ENCODE results near the gene GNPTG.

GNPTG gene

DNA sequence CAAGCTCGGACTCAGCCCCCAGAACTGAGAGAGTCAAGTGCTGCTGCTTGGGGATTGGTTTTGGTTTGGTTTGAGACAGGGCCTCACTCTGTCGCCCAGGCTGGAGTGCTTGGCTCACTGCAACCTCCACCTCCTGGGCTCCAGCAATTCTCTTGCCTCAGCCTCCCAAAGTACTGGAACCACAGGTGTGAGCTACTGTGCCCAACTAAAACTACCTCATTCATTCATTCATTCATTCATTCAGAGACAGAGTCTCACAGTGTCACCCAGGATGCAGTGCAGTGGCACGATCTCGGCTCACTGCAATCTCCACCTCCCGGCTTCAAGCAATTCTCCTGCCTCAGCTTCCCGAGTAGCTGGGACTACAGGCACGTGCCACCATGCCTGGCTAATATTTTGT is 38.0 kb downstream of the GNPTG start:
- no peak overlapping the region for H3K9ac ChIP-seq (ENCODE audit: low read length)
- H3K4me3 ChIP-seq (ENCODE audit: low read length), result no peak overlapping the region
- H3K36me3 ChIP-seq (ENCODE audit: control insufficient read depth, insufficient read depth, low read length), result peaks cover 4% of the 10 kb centered on the region
- H3K4me1 ChIP-seq (ENCODE audit: control insufficient read depth, insufficient read depth, low read length), result no peaks in the 10 kb centered on the region
- H3K9me3 ChIP-seq (ENCODE audit: control insufficient read depth, low read length), result no peaks in the 10 kb centered on the region
- H3K27me3 ChIP-seq (ENCODE audit: control insufficient read depth, insufficient read depth, low read length), result no peaks in the 10 kb centered on the region

DNA sequence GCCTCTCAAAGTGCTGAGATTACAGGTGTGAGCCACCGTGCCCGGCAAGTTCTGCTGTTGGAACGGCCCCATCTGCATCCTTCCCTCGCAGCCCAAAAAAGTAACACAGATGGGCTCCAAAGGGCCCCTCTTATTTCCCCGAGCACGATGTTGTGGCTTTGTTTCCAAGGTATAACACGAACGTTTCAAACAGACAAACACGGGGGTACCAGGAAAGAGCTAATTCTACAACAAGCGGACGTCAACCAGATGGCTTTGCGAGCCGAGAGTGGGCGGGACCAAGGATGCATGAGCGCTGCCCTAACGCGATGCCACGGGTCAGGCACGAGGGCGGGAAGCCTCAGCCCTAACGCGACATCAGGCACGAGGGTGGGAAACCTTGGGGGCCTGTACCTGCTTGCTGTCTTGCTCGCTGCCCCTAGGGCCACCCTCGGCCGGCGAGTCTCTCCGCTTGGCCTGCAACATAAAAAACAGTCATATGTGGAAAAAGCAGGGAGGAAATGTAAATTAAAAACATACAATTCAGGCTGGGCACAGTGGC is 38.6 kb downstream of the GNPTG start:
- Histone ChIP-seq H3K36me3 (ENCODE audit: control insufficient read depth, insufficient read depth, low read length) (peaks cover 4% of the 10 kb centered on the region), H3K4me3 (ENCODE audit: low read length) (no peak overlapping the region), H3K4me1 (ENCODE audit: control insufficient read depth, insufficient read depth, low read length) (no peaks in the 10 kb centered on the region), H3K9ac (ENCODE audit: low read length) (no peak overlapping the region), H3K9me3 (ENCODE audit: control insufficient read depth, low read length) (no peaks in the 10 kb centered on the region), H3K27me3 (ENCODE audit: control insufficient read depth, insufficient read depth, low read length) (no peaks in the 10 kb centered on the region)

DNA sequence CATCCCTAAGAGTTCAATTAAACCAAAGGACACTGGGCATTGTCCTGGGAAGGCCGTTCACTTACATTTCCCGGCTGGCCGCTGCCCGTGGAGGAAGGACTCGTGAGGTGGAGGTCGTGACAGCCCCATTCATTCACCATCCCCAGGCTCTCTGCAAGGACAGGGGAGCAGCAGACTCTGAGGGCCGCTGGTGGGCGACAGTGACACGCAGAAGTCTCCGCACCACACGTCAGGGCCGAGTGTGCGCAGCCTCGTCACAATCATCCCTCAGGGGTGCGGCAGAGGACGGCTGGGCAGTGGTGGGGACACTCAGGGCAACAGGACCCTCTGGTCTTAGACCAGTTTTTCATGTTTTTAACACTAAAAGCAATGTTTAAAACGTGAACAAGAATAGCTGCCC is 41.1 kb downstream of the GNPTG start:
- H3K27me3 ChIP-seq (ENCODE audit: control insufficient read depth, insufficient read depth, low read length), result no peaks in the 10 kb centered on the region
- no peaks in the 10 kb centered on the region for H3K4me1 ChIP-seq (ENCODE audit: control insufficient read depth, insufficient read depth, low read length)
- H3K4me3 ChIP-seq (ENCODE audit: low read length), result no peak overlapping the region
- H3K36me3 ChIP-seq (ENCODE audit: control insufficient read depth, insufficient read depth, low read length), result peaks cover 4% of the 10 kb centered on the region
- no peak overlapping the region for H3K9ac ChIP-seq (ENCODE audit: low read length)
- no peaks in the 10 kb centered on the region for H3K9me3 ChIP-seq (ENCODE audit: control insufficient read depth, low read length)

GRCh38 chr16:1393613-1394176 is 42.0 kb downstream of the GNPTG start:
- H3K36me3 ChIP-seq (ENCODE audit: control insufficient read depth, insufficient read depth, low read length), result peaks cover 4% of the 10 kb centered on the region

GRCh38 chr16:1394367-1394951 is 42.7 kb downstream of the GNPTG start:
- Histone ChIP-seq H3K9ac (ENCODE audit: low read length) (no peak overlapping the region), H3K27me3 (ENCODE audit: control insufficient read depth, insufficient read depth, low read length) (no peaks in the 10 kb centered on the region), H3K4me3 (ENCODE audit: low read length) (no peak overlapping the region), H3K4me1 (ENCODE audit: control insufficient read depth, insufficient read depth, low read length) (no peaks in the 10 kb centered on the region), H3K36me3 (ENCODE audit: control insufficient read depth, insufficient read depth, low read length) (peaks cover 4% of the 10 kb centered on the region), H3K9me3 (ENCODE audit: control insufficient read depth, low read length) (no peaks in the 10 kb centered on the region)

More at GRCh38 chr16:1393613-1394176, 42.0 kb downstream of the GNPTG start:
- no peak overlapping the region for H3K9ac ChIP-seq (ENCODE audit: low read length)
- no peaks in the 10 kb centered on the region for H3K9me3 ChIP-seq (ENCODE audit: control insufficient read depth, low read length)
- H3K4me3 ChIP-seq (ENCODE audit: low read length), result no peak overlapping the region
- H3K4me1 ChIP-seq (ENCODE audit: control insufficient read depth, insufficient read depth, low read length), result no peaks in the 10 kb centered on the region
- H3K27me3 ChIP-seq (ENCODE audit: control insufficient read depth, insufficient read depth, low read length), result no peaks in the 10 kb centered on the region

- Histone ChIP-seq H3K4me3 (ENCODE audit: low read length) (no peak overlapping the region), H3K4me1 (ENCODE audit: control insufficient read depth, insufficient read depth, low read length) (no peaks in the 10 kb centered on the region), H3K36me3 (ENCODE audit: control insufficient read depth, insufficient read depth, low read length) (no peaks in the 10 kb centered on the region), H3K9me3 (ENCODE audit: control insufficient read depth, low read length) (no peaks in the 10 kb centered on the region), H3K27me3 (ENCODE audit: control insufficient read depth, insufficient read depth, low read length) (no peaks in the 10 kb centered on the region), H3K9ac (ENCODE audit: low read length) (no peak overlapping the region)
Observed at GRCh38 chr16:1395444-1396031, 43.8 kb downstream of the GNPTG start.

DNA sequence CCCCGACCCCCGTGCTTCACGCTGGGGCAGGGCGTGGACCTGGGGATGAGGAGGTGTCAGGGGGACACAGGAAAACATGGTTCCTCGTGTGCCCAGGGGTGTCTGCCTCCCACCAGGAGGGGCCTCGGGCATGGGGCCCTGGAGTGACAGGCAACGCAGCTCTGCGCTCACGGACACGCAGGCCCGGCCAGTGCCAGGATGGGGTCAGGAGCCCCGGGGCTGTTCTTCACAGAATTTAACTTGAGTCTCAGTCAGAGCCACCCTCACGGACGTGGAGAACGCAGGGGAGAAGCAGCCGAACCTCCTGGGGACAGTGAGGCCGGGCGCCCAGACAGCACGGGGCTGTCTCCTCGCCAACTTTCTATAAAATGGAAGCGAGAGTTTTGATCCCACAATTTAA is 46.0 kb downstream of the GNPTG start:
- Histone ChIP-seq H3K27me3 (ENCODE audit: control insufficient read depth, insufficient read depth, low read length) (no peaks in the 10 kb centered on the region), H3K9me3 (ENCODE audit: control insufficient read depth, low read length) (no peaks in the 10 kb centered on the region), H3K4me1 (ENCODE audit: control insufficient read depth, insufficient read depth, low read length) (no peaks in the 10 kb centered on the region), H3K36me3 (ENCODE audit: control insufficient read depth, insufficient read depth, low read length) (no peaks in the 10 kb centered on the region), H3K9ac (ENCODE audit: low read length) (no peak overlapping the region), H3K4me3 (ENCODE audit: low read length) (no peak overlapping the region)

GRCh38 chr16:1398351-1398750 is 46.6 kb downstream of the GNPTG start:
- H3K9ac ChIP-seq (ENCODE audit: low read length), result no peak overlapping the region
- H3K27me3 ChIP-seq (ENCODE audit: control insufficient read depth, insufficient read depth, low read length), result no peaks in the 10 kb centered on the region
- no peaks in the 10 kb centered on the region for H3K4me1 ChIP-seq (ENCODE audit: control insufficient read depth, insufficient read depth, low read length)
- no peaks in the 10 kb centered on the region for H3K9me3 ChIP-seq (ENCODE audit: control insufficient read depth, low read length)
- H3K36me3 ChIP-seq (ENCODE audit: control insufficient read depth, insufficient read depth, low read length), result no peaks in the 10 kb centered on the region
- no peak overlapping the region for H3K4me3 ChIP-seq (ENCODE audit: low read length)

DNA sequence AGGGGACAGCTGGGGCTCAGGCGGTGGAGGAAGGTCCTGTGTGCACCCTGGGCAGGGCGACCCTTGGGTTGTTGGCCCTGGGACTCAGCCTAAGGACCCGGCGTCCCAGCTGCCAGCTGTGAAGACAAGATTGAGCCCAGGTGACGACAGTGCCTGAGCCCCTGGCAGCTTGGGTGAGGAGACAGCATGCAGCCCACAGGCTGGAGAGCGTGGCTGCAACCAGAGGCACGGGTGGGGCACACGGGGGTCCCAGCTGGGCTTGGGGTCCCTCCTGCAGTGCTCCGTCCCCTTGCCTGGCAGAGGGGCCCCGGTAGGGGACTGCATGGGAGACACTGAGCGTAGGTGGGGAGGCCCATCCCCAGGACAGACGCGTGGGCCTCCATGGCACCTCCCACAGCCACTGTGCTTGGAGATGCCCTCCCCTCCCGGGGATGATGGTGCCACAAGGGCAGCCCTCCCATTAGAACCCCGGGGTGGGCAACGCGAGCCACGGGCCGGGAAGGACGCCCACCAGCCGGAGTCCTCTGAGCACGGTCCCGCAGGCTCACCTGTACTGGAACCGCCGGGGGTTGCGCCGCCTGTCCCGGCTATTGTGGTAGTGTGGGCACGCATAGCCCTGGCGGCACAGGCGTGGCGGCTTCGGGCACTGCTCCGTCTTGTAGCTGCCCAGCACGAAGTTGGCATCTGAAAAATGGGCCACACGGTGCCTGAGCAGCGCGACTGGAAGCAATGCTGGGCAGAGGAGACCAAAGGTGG is 47.3 kb downstream of the GNPTG start:
- no peak overlapping the region for H3K9ac ChIP-seq (ENCODE audit: low read length)
- H3K4me3 ChIP-seq (ENCODE audit: low read length), result no peak overlapping the region
- no peaks in the 10 kb centered on the region for H3K9me3 ChIP-seq (ENCODE audit: control insufficient read depth, low read length)
- H3K4me1 ChIP-seq (ENCODE audit: control insufficient read depth, insufficient read depth, low read length), result no peaks in the 10 kb centered on the region
- no peaks in the 10 kb centered on the region for H3K36me3 ChIP-seq (ENCODE audit: control insufficient read depth, insufficient read depth, low read length)
- H3K27me3 ChIP-seq (ENCODE audit: control insufficient read depth, insufficient read depth, low read length), result no peaks in the 10 kb centered on the region

GRCh38 chr16:1401061-1401757 is 49.5 kb downstream of the GNPTG start:
- H3K9me3 ChIP-seq (ENCODE audit: control insufficient read depth, low read length), result no peaks in the 10 kb centered on the region
- H3K4me3 ChIP-seq (ENCODE audit: low read length), result no peak overlapping the region
- H3K4me1 ChIP-seq (ENCODE audit: control insufficient read depth, insufficient read depth, low read length), result no peaks in the 10 kb centered on the region
- H3K36me3 ChIP-seq (ENCODE audit: control insufficient read depth, insufficient read depth, low read length), result no peaks in the 10 kb centered on the region
- no peaks in the 10 kb centered on the region for H3K27me3 ChIP-seq (ENCODE audit: control insufficient read depth, insufficient read depth, low read length)
- H3K9ac ChIP-seq (ENCODE audit: low read length), result no peak overlapping the region

DNA sequence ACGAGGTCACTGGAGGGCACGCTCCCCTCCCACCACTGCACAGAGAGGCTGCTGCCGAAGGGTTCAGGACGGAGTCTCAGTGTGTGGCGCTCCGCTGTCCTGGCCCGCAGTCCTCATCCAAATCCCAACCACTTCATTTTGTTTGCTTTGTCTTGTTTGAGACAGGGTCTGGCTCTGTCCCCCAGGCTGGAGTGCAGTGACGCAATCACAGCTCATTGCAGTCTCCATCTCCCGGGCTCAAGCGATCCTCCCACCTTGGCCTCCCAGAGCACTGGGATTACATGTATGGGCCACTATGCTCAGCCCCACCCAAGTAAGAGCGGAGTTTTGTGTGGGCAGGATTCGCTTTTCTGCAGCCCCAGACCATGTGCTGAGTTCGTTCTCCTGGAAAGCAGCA is 50.0 kb downstream of the GNPTG start:
- Histone ChIP-seq H3K9me3 (ENCODE audit: control insufficient read depth, low read length) (no peaks in the 10 kb centered on the region), H3K4me1 (ENCODE audit: control insufficient read depth, insufficient read depth, low read length) (no peaks in the 10 kb centered on the region), H3K9ac (ENCODE audit: low read length) (no peak overlapping the region), H3K4me3 (ENCODE audit: low read length) (no peak overlapping the region), H3K36me3 (ENCODE audit: control insufficient read depth, insufficient read depth, low read length) (no peaks in the 10 kb centered on the region), H3K27me3 (ENCODE audit: control insufficient read depth, insufficient read depth, low read length) (no peaks in the 10 kb centered on the region)
